SIG-M5 (cell line): ENCODE measurements around the gene TCF4.

Experiments used
- DNase-seq: peaks from one replicate; lab custom pipeline; 2025; lab: John Stamatoyannopoulos, UW

TCF4 gene

GRCh38 chr18:55503167-55503820 lies 84.7 kb downstream of the TCF4 start:
- no peak for DNase-seq

DNA sequence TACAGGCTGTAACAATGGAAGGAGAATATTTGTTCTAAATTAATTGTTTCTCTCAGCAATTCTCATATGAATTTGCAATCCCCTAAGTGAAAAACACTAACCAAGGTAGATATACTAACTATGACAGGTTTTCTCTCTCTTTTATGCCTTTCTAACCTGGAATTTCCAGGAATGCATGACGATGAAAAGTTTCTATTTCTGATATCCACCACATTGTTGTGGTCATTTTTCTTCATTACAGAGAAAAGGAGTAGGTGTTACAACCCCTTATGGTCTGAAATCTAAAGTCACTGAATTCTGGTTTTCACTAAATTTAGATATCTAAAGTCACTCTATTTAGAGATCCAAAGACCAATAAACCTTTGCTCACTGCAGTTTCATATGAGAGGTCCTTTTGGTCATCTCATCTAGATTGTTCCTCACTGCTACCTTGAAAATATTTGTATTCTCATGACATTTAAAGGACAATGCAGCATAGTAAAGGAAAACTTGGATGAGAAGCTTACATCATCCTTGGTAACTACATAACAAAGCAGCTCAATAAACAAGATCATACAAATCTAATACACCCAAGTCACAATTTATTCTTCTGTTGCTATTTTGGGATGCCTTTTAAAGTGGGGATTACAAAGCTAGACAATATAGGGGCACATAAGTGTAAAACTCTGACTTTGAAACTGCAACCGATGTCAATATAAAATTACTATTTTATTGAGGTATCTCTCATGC lies 85.8 kb downstream of the TCF4 start:
- no peak for DNase-seq

- no peak for DNase-seq
These were observed 86.4 kb downstream of the TCF4 start for GRCh38 chr18:55501579-55501978.

- no peak for DNase-seq
These were observed 87.5 kb downstream of the TCF4 start for GRCh38 chr18:55500316-55501086.

- no peak for DNase-seq
These were observed 88.5 kb downstream of the TCF4 start for GRCh38 chr18:55499526-55499925.

GRCh38 chr18:55497825-55498403 lies 90.1 kb downstream of the TCF4 start:
- DNase-seq: no peak

GRCh38 chr18:55494899-55495298 lies 93.1 kb downstream of the TCF4 start:
- DNase-seq: no peak

GRCh38 chr18:55494441-55494840 lies 93.6 kb downstream of the TCF4 start:
- DNase-seq: no peak

DNA sequence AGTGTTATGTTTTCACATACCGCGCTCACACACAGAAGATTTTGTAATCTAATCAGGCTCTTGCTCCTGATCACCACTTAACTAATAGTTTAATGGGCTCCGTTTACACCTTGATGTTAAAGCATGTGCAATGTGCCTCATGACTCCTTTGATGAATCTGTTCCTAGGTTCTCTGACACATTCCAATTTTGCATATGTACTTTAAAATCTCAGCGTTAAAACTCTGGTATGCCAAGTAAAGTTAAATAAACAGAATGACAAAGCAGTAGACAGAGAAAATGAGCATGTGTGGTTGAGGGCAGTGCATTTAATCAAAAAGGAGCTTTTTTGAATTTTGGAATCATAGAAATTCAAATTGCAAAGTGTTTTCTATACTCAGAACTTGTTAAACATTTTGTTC lies 96.4 kb downstream of the TCF4 start:
- DNase-seq: no peak

DNA sequence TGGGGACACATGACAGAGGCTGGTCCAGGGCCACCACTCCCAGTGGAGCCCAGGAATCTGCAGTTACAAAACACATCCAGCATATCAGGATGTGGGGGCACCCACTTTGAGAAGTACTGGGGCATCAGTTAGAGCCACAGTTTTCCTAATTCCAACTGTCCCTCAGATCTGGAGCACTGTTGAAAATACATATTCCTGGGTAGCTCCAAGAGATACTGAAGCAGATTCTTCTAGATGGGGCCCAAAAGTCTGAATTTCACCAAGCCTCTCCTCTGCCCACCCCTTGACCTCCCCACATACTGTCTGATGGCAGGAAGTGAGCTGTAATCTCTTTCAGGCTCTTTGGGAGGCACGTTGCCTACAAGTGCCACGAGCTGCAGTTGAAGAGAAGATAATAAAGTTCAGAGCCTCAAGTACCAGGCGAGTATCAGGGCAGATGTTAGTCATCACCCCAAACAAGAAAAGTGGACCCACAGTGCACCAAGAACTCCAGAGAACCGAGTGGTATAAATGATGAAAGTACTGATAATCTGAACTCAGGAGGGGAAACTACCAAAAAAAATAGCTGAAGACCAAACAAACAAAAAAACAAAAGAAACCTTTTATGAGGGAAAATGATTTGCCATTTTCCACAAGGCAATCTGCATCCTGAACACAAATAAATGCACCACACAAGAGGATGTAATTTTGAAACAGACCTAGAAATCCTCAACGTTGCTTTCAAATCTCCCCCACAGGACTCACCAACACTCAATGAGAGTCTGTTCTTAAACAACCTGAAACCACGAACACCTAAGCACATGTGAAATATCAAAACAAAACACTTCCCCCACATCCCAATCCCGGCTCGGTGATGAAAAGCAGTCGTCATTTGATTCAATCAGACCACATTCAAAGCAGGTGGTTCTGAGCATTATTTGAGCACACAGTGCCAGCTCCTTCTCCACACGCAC lies 98.7 kb downstream of the TCF4 start:
- no peak for DNase-seq

DNA sequence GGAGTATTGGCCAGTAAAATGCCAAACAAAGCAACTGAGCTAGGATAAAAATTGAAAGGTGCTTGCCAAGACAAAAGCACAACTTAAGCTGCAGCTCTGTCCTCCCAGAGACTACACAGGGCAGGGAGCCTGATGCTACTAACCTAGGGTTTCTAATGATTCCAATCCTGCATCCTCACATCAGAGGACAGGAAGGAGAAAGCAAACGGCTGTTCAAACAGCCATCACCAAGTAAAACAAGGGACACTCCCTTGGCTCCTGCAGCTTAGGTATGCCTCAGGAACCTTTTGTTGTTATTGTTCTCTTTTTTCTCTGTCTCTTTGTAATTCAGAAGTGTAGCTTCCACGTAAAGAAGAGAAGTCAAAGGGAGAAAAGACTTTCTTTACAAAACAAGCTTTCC lies 99.5 kb downstream of the TCF4 start:
- no peak for DNase-seq

DNA sequence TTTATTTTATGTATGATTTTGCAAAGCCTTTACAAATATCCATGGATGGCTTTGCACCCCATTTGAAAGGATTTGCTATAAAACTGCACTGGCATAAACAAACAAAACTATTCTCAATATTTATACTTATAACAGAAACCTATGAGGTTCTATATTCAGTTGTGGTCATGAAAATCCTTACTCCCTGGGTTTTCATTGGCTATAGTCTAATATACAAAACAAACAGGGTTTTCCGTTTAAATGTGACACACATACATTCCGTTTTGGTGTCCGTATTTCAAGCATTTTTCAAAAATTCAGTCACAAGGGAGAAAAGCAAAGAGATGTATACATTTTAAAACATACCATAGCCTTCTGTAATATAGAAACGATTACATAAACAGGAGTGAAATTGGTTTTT lies 100.0 kb downstream of the TCF4 start:
- no peak for DNase-seq

DNA sequence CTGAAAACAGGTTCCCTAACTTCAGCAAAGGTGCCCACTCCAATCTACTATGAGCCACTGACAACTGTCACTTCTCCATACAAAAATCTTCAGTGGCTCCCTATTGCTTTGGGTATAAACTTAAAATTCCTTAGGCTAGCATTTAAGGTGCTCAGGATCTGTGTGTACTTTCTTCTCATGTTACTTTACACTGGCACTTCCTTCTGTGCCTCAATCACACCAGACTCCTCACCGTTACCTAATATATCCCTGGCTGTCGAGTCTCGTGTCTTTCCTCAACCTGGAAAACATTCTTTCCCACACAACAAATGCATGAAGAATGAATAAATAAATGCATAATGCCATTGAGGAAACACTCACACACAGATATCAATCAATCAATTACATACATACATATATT lies 101.1 kb downstream of the TCF4 start:
- no peak for DNase-seq

DNA sequence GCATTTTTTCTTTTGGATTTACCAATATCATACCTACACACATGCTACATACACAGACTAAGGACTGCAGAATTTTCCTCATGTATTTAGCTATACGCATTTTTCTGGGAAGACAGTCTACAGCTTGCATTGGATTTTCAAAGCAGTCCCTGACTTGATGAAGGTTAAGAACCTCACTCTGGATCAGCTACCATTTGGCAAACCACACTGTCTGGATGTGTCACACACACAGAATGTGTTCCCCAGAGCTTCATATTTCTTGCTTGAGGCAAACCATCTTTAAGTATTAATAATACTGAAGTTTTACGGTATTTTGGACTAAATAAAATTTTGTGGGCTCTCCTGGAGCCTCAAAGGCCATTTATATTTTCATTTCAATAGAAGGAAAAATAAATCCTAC lies 102.3 kb downstream of the TCF4 start:
- DNase-seq: no peak

DNA sequence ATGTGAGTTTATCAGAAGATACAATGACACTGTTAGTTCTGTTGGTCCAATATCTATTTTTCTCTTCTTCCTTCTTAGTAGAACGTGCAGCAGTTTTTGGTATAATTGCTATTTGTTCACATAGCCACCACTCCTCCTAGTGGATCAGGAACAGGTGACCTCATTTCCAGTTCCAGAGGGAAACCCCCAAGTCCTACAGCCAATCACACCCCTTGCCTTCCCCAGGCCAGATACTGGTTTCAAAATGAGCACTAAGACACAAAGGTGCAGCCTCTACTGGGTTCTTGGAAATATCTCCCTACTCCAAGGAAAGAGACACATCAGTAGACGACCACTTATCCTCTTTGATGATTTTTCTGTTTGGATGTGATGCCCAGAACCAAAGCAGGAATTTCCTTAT lies 103.2 kb downstream of the TCF4 start:
- DNase-seq: no peak

- no peak for DNase-seq
These were observed 104.6 kb downstream of the TCF4 start for GRCh38 chr18:55483266-55483871.

GRCh38 chr18:55479656-55480420 lies 108.2 kb downstream of the TCF4 start:
- no peak for DNase-seq

- no peak for DNase-seq
These were observed 110.0 kb downstream of the TCF4 start for GRCh38 chr18:55477860-55478581.

DNA sequence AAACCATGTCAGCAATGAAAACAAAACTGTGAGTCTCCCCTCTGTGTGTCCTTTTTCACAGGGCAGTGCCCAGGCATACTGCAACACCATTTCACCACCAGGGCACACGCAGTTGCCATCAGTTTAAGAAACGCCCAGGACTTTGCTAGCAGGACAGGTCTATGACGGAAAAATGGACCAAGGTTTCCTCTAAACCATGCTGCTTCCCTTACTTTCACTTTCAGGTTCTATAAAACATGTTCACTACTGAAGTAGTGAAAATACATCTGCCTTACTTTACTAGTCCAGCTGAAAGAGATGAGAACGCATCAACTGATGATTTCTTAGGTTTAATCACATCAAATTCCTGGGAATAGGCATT lies 110.5 kb downstream of the TCF4 start:
- DNase-seq: no peak

- no peak for DNase-seq
These were observed 112.1 kb downstream of the TCF4 start for GRCh38 chr18:55475916-55476315.
